TTC549 (cell line): ENCODE results near the gene RABIF.
A peak's percentile ranks its signal among the peaks of the same experiment; 100 is the strongest.

Experiments used
- FAIRE-seq: peaks from 2 replicates; lab custom pipeline; 2012; peaks lifted over from hg19 to GRCh38; lab: Jason Lieb, UNC

RABIF gene

GRCh38 chr1:202831906-202832305 lies 57.0 kb downstream of the RABIF start:
- no peak for FAIRE-seq

GRCh38 chr1:202829223-202829622 lies 59.7 kb downstream of the RABIF start:
- FAIRE-seq, result peak; percentile 36
